GM21367 (cell line): Measurements from ENCODE around the gene ANKRD33B.
"Not testable (repeated sequence)": the region's sequence is repeated elsewhere in the genome, so short reads cannot be mapped to it uniquely, and the experiment has no call there.

Experiments
- ATAC-seq: cut with Tn5 transposase; IDR thresholded peaks from one replicate; pipeline ENCODE4 v1.9.1; 2021; ENCODE audit not compliant: unreplicated experiment

The ANKRD33B gene

GRCh38 chr5:10591966-10592365 lies 28.1 kb downstream of the ANKRD33B start:
- no peak for ATAC-seq

DNA sequence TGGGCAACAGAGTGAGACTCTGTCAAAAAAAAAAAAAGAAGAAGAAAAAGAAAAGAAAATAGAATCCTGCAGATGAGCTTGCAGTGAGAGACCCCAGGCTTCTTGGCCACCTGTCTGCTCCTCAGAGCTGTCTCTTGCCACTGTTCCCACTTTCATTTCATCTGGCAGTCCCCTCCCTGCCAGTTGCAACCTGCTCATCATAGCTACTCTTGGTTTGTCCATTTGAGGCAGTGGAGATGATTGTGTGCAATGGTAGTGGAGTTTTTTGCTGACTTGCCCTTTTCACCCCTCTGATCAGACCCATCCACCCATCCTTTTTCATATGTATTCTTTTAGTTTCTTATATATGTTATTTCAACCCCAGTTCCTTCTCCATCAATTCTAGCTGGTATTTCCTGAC lies 28.7 kb downstream of the ANKRD33B start:
- peak; percentile 63 for ATAC-seq

DNA sequence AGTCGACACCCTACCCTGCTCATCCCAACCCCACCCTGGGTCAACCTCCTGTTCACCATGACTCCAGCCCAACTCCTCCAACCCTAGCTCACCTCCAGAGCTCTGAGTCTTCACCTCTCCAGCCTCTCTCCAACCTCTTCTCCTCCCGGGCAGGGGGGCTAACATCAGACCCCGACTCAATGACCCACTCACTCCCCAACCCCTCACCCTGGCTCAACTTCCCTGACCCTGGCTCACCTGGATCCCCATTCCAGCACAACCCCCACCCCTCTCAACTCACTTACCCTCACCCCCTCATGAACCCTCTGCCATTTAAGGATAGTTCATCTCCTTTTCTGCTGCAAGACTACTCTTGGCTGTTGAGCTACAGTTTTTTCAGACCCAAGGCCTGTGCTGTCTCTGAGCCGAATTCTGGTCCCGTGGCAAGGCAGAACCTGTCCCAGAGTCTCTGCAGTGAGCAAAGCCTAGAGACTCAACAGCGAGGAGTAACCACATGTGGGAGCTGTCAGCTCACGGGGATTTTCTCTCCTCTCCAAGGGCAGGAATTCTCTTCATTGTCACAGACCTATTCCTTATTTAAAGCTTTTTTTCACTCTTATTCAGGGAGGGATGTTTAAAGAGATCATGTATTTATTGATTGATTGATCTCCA lies 29.8 kb downstream of the ANKRD33B start:
- ATAC-seq: no peak

DNA sequence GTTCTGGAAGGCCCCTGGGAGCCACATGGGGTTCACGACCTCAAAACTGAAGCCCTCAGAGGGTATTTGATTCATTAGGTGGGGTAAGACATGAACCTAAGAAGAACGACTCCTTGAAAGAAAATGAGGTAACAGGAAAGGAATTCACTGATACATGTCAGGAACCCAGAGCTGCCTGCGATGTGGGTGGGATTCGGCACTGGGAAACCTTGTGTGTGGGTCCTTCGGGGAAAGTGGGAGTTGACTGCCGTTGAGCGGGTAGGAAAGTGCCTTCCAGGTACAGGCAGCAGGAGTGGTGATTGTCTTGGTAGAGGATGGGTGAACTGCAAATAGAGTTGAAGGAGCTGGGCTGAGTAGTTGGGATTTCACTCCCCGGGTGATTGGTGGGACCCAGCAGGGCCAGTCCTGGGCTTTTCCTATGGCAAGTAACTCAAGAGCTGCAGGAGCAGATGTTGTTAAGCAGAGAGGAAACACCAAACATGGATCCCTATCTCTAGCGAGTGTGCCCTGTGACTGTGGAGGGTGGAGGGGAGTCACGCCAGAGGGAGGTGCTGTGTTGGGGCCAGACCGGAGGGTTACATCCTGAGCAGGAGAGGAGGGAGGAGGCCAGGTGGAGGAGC lies 30.8 kb downstream of the ANKRD33B start:
- no peak for ATAC-seq

- ATAC-seq: no peak
Measured at GRCh38 chr5:10595293-10595671, 31.4 kb downstream of the ANKRD33B start.

DNA sequence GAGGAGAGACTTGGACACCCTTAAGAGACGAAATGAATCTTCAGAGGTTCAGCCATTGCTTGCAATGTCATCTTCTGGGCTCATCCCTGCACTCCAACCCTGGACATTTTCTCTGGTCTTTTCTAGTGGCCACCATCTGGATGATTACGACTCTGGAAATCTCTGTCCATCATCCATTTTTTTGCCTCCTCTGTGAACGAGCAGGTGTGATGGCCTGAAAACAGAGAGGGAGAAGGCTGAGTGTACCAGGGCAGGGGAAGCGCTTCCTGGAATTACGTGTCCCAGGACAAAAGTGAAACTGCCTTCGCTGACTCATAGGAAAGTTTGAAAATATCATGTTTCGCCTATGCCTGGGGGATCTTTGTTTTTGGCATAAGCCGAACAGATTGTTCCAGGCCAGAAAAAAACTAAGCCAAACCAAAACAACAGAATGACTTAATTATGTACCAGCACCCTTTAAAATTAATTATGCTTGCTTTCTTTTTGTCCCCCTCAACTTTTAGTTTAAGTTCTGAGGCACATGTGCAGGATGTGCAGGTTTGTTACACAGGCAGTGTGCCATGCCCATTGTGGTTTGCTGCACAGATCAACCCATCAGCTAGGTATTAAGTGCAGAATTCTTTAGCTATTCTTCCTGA lies 31.9 kb downstream of the ANKRD33B start:
- ATAC-seq: no peak

GRCh38 chr5:10596310-10596703 lies 32.4 kb downstream of the ANKRD33B start:
- ATAC-seq: no peak

DNA sequence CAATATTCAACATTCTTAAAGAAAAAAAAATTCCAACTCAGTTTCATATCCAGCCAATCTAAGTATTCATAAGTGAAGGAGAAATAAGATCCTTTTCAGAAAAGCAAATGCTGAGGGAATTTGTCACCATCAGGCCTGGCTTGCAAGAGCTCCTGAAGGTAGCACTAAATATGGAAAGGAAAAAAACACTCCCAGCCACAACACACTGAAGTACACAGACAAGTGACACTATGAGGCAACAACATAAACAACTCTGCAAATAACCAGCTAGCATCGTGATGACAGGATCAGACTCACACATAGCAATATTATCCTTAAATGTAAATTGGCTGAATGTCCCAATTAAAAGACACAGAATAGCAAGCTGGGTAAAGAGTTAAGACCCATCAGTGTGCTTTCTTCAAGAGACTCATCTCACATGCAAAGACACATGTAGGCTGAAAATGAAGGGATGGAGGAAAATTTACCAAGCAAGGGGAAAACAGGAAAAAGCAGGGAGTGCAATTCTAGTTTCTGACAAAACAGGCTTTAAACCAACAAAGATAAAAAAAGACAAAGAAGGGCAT lies 33.1 kb downstream of the ANKRD33B start:
- no peak for ATAC-seq

DNA sequence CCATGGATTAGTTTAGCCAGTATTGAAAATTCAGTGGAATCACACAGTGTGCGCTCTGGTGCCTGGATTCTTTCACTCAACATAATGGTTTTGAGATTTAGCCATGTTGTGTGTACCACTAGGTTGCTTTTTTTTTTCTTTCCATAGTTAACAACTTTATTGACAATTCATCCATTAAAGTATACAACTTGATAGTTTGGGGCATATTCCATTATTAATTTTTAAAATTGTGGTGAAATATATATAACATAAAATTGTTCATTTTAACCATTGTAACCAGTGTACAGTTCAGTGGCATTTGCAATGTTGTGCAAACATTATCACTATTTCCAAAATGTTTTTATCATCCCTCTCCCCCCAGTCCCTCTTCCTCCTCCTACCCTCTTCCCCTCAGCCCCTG lies 35.2 kb downstream of the ANKRD33B start:
- ATAC-seq: no peak

DNA sequence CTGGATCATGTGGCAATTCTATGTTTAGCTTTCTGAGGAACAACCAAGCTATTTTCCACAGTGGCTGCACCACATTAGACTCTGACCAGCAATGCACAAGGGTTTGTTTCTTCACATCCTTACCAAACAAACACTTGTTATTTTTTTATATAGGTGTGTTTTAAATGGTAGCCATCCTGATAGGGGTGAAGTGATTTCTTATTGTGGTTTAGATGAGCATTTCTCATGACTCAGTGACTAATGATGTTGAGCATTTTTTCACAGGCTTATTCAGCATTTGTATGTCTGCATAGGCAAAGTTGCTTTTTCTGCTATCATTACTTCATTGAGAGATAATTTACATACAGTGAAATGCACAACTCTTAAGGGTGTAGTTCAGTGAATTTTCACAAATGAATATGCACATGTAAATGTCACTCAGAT lies 36.0 kb downstream of the ANKRD33B start:
- no peak for ATAC-seq

DNA sequence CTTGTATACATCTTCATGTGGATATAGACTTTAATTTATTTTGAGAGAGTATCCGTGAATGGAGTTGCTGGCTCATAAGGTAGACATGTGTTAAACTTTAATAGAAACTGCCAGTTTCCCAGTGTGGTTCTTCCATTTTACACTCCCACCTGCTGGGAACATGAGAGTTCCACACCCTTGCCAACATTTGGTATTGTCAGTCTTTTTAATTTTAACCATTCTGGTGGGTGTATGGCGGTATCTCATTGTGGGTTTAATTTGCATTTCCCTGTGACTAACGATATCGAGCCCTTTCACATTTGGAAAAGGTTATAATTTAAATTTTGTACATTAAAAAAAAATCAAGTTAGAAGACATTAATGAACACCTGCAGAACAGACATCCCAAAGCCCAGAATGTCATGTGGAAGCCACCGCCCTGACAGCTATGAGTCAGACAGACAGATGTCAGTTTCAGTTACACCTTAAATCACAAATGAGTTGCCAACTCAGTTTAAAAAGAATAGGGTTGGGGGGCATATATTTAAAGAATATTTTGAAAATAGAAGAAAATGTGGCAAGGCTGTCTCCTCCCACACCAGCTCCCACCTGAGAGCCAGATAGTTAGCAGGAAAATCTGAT lies 36.9 kb downstream of the ANKRD33B start:
- peak; percentile 76 for ATAC-seq

GRCh38 chr5:10601246-10602030 lies 37.6 kb downstream of the ANKRD33B start:
- peak; percentile 31 for ATAC-seq

GRCh38 chr5:10602031-10602806 lies 38.3 kb downstream of the ANKRD33B start:
- ATAC-seq: no peak

- no peak for ATAC-seq
Measured at GRCh38 chr5:10604975-10605374, 41.1 kb downstream of the ANKRD33B start.

- ATAC-seq: not testable (repeated sequence)
Measured at GRCh38 chr5:10606632-10607022, 42.8 kb downstream of the ANKRD33B start.

DNA sequence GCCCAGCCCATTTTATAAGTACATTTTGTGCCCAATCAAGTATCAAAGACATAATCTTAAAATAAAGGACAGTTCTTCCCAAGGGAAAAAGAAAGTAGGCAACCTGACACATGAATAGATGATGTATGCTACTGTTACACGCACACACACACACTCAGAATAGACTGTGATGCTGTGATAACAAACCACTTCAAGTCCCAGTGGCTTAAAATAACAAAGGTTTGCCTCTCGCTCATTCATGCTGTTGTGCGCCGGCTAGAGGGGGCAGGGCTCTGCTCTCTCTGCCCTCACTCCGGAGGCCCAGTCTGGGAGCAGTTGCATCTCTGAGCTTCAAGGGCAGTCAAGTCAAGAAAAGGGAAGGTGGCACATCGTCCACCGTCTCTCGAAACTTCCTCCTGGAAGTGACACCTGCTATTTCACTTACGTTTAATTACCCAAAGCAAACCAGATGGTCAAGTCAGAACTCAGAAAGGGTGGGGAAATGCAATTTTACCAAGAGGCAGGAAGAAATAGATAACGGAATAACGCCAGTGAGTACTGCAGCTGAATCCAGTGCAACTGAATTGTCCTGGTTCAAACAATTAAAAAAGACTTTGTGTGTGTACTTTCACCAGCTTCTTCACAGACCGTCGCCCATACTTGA lies 43.3 kb downstream of the ANKRD33B start:
- ATAC-seq: peak; percentile 80

DNA sequence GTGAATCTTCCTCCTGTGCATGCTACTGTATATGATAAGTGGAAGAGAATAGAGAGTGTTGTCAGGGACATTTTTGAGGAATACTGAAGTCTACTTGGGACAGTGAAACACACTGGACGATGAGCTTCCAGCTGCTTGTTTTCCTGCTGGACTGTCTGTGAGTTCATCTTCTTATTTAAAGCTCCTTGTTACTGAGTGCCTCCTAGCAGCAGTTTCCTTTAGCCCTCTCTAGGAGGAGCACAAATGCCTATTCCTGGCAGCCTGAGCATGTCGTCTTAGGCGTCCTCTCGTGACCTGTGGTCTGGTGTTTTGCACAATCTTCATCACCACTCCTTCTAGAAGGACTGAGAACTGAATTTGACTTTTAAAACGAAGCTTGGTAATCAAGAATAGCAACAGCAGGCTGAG lies 43.8 kb downstream of the ANKRD33B start:
- ATAC-seq: peak; percentile 64

DNA sequence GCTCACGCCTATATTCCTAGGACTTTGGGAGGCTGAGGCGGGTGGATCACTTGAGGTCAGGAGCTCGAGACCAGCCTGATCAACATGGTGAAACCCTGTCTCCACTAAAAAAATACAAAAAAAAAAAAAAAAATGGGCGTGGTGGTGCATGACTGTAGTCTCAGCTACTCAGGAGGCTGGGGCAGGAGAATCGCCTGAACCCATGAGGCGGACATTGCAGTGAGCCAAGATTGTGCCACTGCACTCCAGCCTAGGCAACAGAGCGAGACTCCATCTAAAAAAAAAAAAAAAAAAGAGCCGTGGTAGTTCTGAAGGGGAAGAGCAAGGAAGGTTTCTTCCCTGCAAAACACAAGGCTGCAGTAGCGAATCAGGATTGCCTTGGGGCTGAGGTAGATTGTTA lies 44.2 kb downstream of the ANKRD33B start:
- ATAC-seq: not testable (repeated sequence)

GRCh38 chr5:10610058-10610457 lies 46.2 kb downstream of the ANKRD33B start:
- ATAC-seq: no peak

- no peak for ATAC-seq
Measured at GRCh38 chr5:10611290-10611689, 47.4 kb downstream of the ANKRD33B start.
